HCT116 (cell line): ENCODE results near the gene PAGE4. TPM values are rescaled to one million over a fixed set of nuclear protein-coding genes. Genes with fewer than 3 reads are reported as not detected.

Experiments
- ATAC-seq: fragments of 200-7000 bp; cut with Tn5 transposase; 2 replicates; pipeline ENCODE4 v1.9.1; 2020; ENCODE audit warnings: mild to moderate bottlenecking, moderate library complexity
- BruUV-seq: library from RNA; stranded (reverse); fragments of 400-500 nt; replicated peaks from 2 replicates; lab custom pipeline; 2021; lab: Mats Ljungman, UMichigan
- CTCF ChIA-PET: fragments of 300-600 bp; sonication (Branson Sonifier 250); formaldehyde crosslinking; loops from one replicate; lab custom pipeline; 2021; ENCODE audit warnings: antibody characterized with exemption; lab: Charles Lee
- POLR2A ChIA-PET: fragments of 300-600, 350-600 bp; sonication (Branson Sonifier 250); formaldehyde crosslinking; loops from one replicate; lab custom pipeline; 2021; ENCODE audit warnings: antibody characterized with exemption; lab: Charles Lee
- RAD21 ChIA-PET, 2 experiments: fragments of 300-600 bp; sonication (Branson Sonifier 250); formaldehyde crosslinking; loops; one replicate each; lab custom pipeline; 2023; ENCODE audit warnings: low total read pairs in 2 of 2; ENCODE audit not compliant: uncharacterized antibody in 2 of 2, unreplicated experiment in 2 of 2, low non-redundant PET in 1 of 2; lab: Charles Lee
- DNase-seq: peaks from one replicate; pipeline ENCODE4 v3.0.0-alpha.2; 2010; ENCODE audit warnings: low read depth, low spot score
- H2AFZ ChIP-seq: fragments of 200-600 bp; shearing (Covaris generic), sonication (generic); 2 replicates; pipeline ENCODE4 v1.6.1; 2017; ENCODE audit warnings: low read depth, mixed run types, mixed read lengths, antibody characterized with exemption, low read length; ENCODE audit not compliant: poor library complexity, severe bottlenecking
- H3K27ac ChIP-seq: 2 replicates; pipeline ENCODE4 v1.5.1; 2012; ENCODE audit warnings: low read depth, low read length
- H3K27me3 ChIP-seq: fragments of 200-600 bp; sonication (generic); 2 replicates; pipeline ENCODE4 v1.6.1; 2016; ENCODE audit warnings: mixed run types, low read length, mixed read lengths; ENCODE audit not compliant: insufficient read depth
- H3K36me3 ChIP-seq, 2 experiments: fragments of 200-500 bp in 1 of 2; fragments of 200-600 bp in 1 of 2; sonication (Bioruptor generic) in 1 of 2; sonication (generic) in 1 of 2; 2 replicates each; pipeline versions ENCODE4 v1.5.1 to v1.6.1; 2014 to 2016; ENCODE audit warnings: low read length in 2 of 2, inconsistent platforms in 1 of 2, mixed read lengths in 1 of 2, mixed run types in 1 of 2; ENCODE audit not compliant: insufficient read depth in 2 of 2, control insufficient read depth in 1 of 2
- H3K4me1 ChIP-seq, 2 experiments: fragments of 200-600 bp in 1 of 2; sonication (generic) in 1 of 2; 2 replicates each; pipeline versions ENCODE4 v1.5.1 to v1.6.1; 2012 to 2017; ENCODE audit warnings: low read length in 2 of 2, inconsistent platforms in 1 of 2, mild to moderate bottlenecking in 1 of 2, mixed read lengths in 1 of 2, mixed run types in 1 of 2, moderate library complexity in 1 of 2; ENCODE audit not compliant: insufficient read depth in 2 of 2, control insufficient read depth in 1 of 2
- H3K4me2 ChIP-seq: fragments of 200-600 bp; sonication (generic); 2 replicates; pipeline ENCODE4 v1.6.1; 2017; ENCODE audit warnings: mixed run types, low read length, mixed read lengths
- H3K4me3 ChIP-seq, 2 experiments: fragments of 200-600 bp in 1 of 2; sonication (generic) in 1 of 2; replicated peaks in 1 of 2; 2 replicates each; pipeline ENCODE4 v1.5.1; 2011 to 2016; ENCODE audit warnings: low read length in 2 of 2, control low read depth in 1 of 2, low read depth in 1 of 2, mild to moderate bottlenecking in 1 of 2, mixed read lengths in 1 of 2, mixed run types in 1 of 2
- H3K79me2 ChIP-seq: fragments of 200-600 bp; sonication (generic); 2 replicates; pipeline ENCODE4 v1.6.1; 2017; ENCODE audit warnings: mild to moderate bottlenecking, mixed run types, low read length, moderate library complexity, mixed read lengths; ENCODE audit not compliant: insufficient read depth
- H3K9ac ChIP-seq: fragments of 200-600 bp; sonication (generic); 2 replicates; pipeline ENCODE4 v1.6.1; 2016; ENCODE audit warnings: low read length, mixed read lengths
- H3K9me2 ChIP-seq: fragments of 200-600 bp; sonication (generic), shearing (Covaris generic); 2 replicates; pipeline ENCODE4 v1.6.1; 2017; ENCODE audit warnings: mixed run types, mild to moderate bottlenecking, moderate library complexity; ENCODE audit not compliant: insufficient read depth
- H3K9me3 ChIP-seq, 2 experiments: fragments of 200-500 bp in 1 of 2; fragments of 200-600 bp in 1 of 2; sonication (Bioruptor generic) in 1 of 2; sonication (generic) in 1 of 2; 2 replicates each; pipeline ENCODE4 v1.6.1; 2014 to 2017; ENCODE audit warnings: low read length in 2 of 2, mixed read lengths in 2 of 2, inconsistent platforms in 1 of 2, low read depth in 1 of 2, mild to moderate bottlenecking in 1 of 2, mixed run types in 1 of 2, moderate library complexity in 1 of 2; ENCODE audit not compliant: control insufficient read depth in 1 of 2, insufficient read depth in 1 of 2
- H4K20me1 ChIP-seq: fragments of 200-600 bp; sonication (generic), shearing (Covaris generic); 2 replicates; pipeline ENCODE4 v1.6.1; 2017; ENCODE audit warnings: mixed run types, mild to moderate bottlenecking, moderate library complexity; ENCODE audit not compliant: insufficient read depth
- POLR2A ChIP-seq: IDR thresholded peaks from 2 replicates; pipeline ENCODE4 v1.7.0; 2011; ENCODE audit warnings: borderline replicate concordance; ENCODE audit not compliant: insufficient read depth, insufficient read length; ENCODE audit errors: extremely low read depth
- intact Hi-C: fragments of 100-400 bp; cut with micrococcal nuclease; formaldehyde crosslinking; loops from 2 replicates; pipeline ENCODE4 v1.10.0; 2022
- total RNA-seq: library from RNA; stranded (reverse); gene quantifications from one replicate; pipeline ENCODE4 v1.2.1, GENCODE V29; 2021; ENCODE audit not compliant: unreplicated experiment
- TF ChIP-seq, protein P1 (sequence below): IDR thresholded peaks from 2 replicates; pipeline ENCODE4 v1.6.1; 2011; ENCODE audit warnings: mild to moderate bottlenecking, low read length, moderate library complexity; ENCODE audit not compliant: insufficient replicate concordance; ENCODE audit errors: extremely low read depth
- TF ChIP-seq, protein P2 (sequence below): IDR thresholded peaks from 2 replicates; pipeline ENCODE4 v1.6.1; 2012; ENCODE audit warnings: low read depth
- TF ChIP-seq, protein P3 (sequence below): IDR thresholded peaks from 2 replicates; pipeline ENCODE4 v1.6.1; 2012

PAGE4 gene
- total RNA-seq, 1 experiment from 2014 or later: not detected

DNA sequence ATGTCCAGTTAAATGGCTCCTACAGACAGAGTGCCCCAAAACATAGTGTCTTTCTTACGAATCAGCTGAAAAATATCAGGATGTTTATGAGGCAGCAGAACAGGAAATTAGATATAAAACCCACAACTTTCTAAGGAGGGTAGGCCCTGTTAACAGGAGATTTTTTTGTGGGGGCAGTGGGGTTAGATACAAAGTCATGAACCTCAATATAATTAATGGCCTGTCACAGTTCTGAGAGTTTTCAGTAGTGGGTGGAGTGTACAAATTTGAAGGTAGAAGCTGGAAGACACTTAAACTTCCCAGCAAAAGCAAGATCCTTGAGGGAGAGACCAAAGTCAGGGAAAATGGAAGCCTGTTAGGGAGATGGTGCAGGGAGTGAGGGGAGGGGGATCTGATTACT lies 17.4 kb downstream of the PAGE4 start:
- no peaks in the 10 kb centered on the region for H3K4me1 ChIP-seq
- no peak overlapping the region for H3K4me3 ChIP-seq
- H3K9ac ChIP-seq: no peak overlapping the region
- no peak overlapping the region for H2AFZ ChIP-seq
- intact Hi-C loops: no loop called here
- RAD21 ChIA-PET: no interaction called here
- H3K27ac ChIP-seq: no peak overlapping the region
- DNase-seq (no peak), ATAC-seq (no peak)
- no TSS peak for BruUV-seq
- CTCF ChIA-PET: no interaction called here
- no peaks in the 10 kb centered on the region for H4K20me1 ChIP-seq
- H3K4me2 ChIP-seq: no peak overlapping the region
- POLR2A ChIA-PET: no interaction called here
- H3K9me3 ChIP-seq: no peaks in the 10 kb centered on the region
- H3K36me3 ChIP-seq: no peaks in the 10 kb centered on the region
- no peaks in the 10 kb centered on the region for H3K27me3 ChIP-seq
- TF ChIP-seq POLR2A: no peak
- TF ChIP-seq, protein P1, sequence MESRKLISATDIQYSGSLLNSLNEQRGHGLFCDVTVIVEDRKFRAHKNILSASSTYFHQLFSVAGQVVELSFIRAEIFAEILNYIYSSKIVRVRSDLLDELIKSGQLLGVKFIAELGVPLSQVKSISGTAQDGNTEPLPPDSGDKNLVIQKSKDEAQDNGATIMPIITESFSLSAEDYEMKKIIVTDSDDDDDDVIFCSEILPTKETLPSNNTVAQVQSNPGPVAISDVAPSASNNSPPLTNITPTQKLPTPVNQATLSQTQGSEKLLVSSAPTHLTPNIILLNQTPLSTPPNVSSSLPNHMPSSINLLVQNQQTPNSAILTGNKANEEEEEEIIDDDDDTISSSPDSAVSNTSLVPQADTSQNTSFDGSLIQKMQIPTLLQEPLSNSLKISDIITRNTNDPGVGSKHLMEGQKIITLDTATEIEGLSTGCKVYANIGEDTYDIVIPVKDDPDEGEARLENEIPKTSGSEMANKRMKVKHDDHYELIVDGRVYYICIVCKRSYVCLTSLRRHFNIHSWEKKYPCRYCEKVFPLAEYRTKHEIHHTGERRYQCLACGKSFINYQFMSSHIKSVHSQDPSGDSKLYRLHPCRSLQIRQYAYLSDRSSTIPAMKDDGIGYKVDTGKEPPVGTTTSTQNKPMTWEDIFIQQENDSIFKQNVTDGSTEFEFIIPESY: no peak
- TF ChIP-seq, protein P2, sequence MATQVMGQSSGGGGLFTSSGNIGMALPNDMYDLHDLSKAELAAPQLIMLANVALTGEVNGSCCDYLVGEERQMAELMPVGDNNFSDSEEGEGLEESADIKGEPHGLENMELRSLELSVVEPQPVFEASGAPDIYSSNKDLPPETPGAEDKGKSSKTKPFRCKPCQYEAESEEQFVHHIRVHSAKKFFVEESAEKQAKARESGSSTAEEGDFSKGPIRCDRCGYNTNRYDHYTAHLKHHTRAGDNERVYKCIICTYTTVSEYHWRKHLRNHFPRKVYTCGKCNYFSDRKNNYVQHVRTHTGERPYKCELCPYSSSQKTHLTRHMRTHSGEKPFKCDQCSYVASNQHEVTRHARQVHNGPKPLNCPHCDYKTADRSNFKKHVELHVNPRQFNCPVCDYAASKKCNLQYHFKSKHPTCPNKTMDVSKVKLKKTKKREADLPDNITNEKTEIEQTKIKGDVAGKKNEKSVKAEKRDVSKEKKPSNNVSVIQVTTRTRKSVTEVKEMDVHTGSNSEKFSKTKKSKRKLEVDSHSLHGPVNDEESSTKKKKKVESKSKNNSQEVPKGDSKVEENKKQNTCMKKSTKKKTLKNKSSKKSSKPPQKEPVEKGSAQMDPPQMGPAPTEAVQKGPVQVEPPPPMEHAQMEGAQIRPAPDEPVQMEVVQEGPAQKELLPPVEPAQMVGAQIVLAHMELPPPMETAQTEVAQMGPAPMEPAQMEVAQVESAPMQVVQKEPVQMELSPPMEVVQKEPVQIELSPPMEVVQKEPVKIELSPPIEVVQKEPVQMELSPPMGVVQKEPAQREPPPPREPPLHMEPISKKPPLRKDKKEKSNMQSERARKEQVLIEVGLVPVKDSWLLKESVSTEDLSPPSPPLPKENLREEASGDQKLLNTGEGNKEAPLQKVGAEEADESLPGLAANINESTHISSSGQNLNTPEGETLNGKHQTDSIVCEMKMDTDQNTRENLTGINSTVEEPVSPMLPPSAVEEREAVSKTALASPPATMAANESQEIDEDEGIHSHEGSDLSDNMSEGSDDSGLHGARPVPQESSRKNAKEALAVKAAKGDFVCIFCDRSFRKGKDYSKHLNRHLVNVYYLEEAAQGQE: no peak
- TF ChIP-seq, protein P3, sequence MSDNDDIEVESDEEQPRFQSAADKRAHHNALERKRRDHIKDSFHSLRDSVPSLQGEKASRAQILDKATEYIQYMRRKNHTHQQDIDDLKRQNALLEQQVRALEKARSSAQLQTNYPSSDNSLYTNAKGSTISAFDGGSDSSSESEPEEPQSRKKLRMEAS: no peak
- no peaks in the 10 kb centered on the region for H3K79me2 ChIP-seq
- no peaks in the 10 kb centered on the region for H3K9me2 ChIP-seq
